Heart left ventricle (tissue), 16 donors: ENCODE measurements around the gene SSU72. TPM values are rescaled to one million over a fixed set of nuclear protein-coding genes. Genes with fewer than 3 reads are reported as not detected.

Experiments
- ATAC-seq, 4 donors: fragments of 200-7000 bp; cut with Tn5 transposase; one replicate each; pipeline ENCODE4 v1.9.1; 2020 to 2022; ENCODE audit warnings: moderate library complexity in 4 of 4, mild to moderate bottlenecking in 3 of 4, moderate number of reproducible peaks in 1 of 4
- DNase-seq, 5 donors: peaks; one replicate each; pipeline ENCODE4 v3.0.0-alpha.2; 2020
- H3K27ac ChIP-seq, 12 donors: fragments of 200-600 bp; sonication (generic) in 4 of 12; one replicate each; pipeline versions ENCODE4 v1.5.0 to v1.8.0; 2016 to 2022; ENCODE audit warnings: mild to moderate bottlenecking in 2 of 12
- H3K27me3 ChIP-seq, 9 donors: fragments of 200-600 bp; sonication (generic) in 2 of 9; one replicate each; pipeline versions ENCODE4 v1.5.1 to v1.8.0; 2016 to 2022; ENCODE audit warnings: mild to moderate bottlenecking in 3 of 9
- H3K36me3 ChIP-seq, 9 donors: fragments of 200-600 bp; sonication (generic) in 2 of 9; one replicate each; pipeline versions ENCODE4 v1.5.0 to v1.8.0; 2018 to 2022; ENCODE audit warnings: mild to moderate bottlenecking in 2 of 9
- H3K4me1 ChIP-seq, 12 donors: fragments of 200-600 bp; sonication (generic) in 4 of 12; one replicate each; pipeline versions ENCODE4 v1.5.0 to v1.8.0; 2016 to 2022; ENCODE audit warnings: mild to moderate bottlenecking in 3 of 12
- H3K4me3 ChIP-seq, 12 donors: fragments of 200-600 bp; sonication (generic) in 4 of 12; one replicate each; pipeline versions ENCODE4 v1.5.0 to v1.8.0; 2017 to 2022; ENCODE audit warnings: mild to moderate bottlenecking in 9 of 12, moderate library complexity in 4 of 12
- H3K9me3 ChIP-seq, 12 donors: fragments of 200-600 bp; sonication (generic) in 4 of 12; one replicate each; pipeline versions ENCODE4 v1.5.0 to v1.8.0; 2016 to 2022; ENCODE audit warnings: mild to moderate bottlenecking in 1 of 12
- CTCF ChIP-seq, 12 donors: fragments of 200-600 bp; sonication (generic) in 4 of 12; IDR thresholded peaks; one replicate each; pipeline versions ENCODE4 v1.5.0 to v1.8.0; 2018 to 2022; ENCODE audit warnings: antibody characterized with exemption in 12 of 12, mild to moderate bottlenecking in 5 of 12
- POLR2A ChIP-seq, 2 donors: fragments of 450-650 bp; IDR thresholded peaks; one replicate each; pipeline ENCODE4 v1.6.1; 2017; ENCODE audit warnings: antibody characterized with exemption in 2 of 2, mild to moderate bottlenecking in 2 of 2, moderate library complexity in 2 of 2
- WGBS, 4 donors: extraction: QIAGEN DNeasy Blood & Tissue Kit in 2 of 4; methylation state at CpG; one replicate each; pipeline versions ENCODE4 v1.1.5 to v1.1.7; 2013 to 2018; 5-methylcytosine and 5-hydroxymethylcytosine counted together
- intact Hi-C, 10 donors: fragments of 100-400 bp; cut with DNase I; formaldehyde crosslinking; loops; one replicate each; pipeline versions ENCODE4 v1.11.1 to v1.14.2; 2022
- polyA plus RNA-seq, 2 donors: library from polyadenylated mRNA; stranded (reverse); fragments of 200-250 nt; gene quantifications; one replicate each; pipeline ENCODE4 v1.2.3, GENCODE V29; 2013
- total RNA-seq, 9 donors: library from RNA; depleted of rRNA in 2 of 9; stranded (reverse); fragments of >200 nt in 2 of 9; fragmentation: NEBNext Ultra II Directional in 3 of 9; extraction: Animal tissue kit (Norgen Biotek cat#: 25700) in 3 of 9; gene quantifications; one replicate each; pipeline versions ENCODE4 v1.1.0 to v1.2.4, GENCODE V29; 2016 to 2023
- donor health status: ischemic (EF 13 %, LVEDD 7.1; RV severe dilation, severe dysfunction).
- donor health status: healthy with polysubstance abuse.
- donor health status: DM: no; HTN: yes; CAD: no.
- donor health status: DM: no; HTN: no; CAD: no.
- donor health status: ischemic (EF 25% LVEDD 6.9; RV normal size, moderate dysfunction).
- donor health status: ischemic (EF 25% LVEDD 5.7; RV mildly dilated, moderate dysfunction).
- donor health status: healthy.
- donor health status: DM: yes; HTN: yes; CAD: no.
- donor health status: ischemic (EF 35%, LVEDD 5.7; RV mildly dilated, moderate dysfunction).
- donor health status: nonischemic (EF 11% LVEDD 7.7; RV severe dilation, severe dysfunction).
- donor health status: DM: yes; HTN: yes; CAD: no.
- donor health status: PGD.
- donor health status: ischemic (EF 29% LVEDD 5.4; RV normal size, mild dysfunction).
- donor health status: nonischemic (EF 23%, LVEDD 6.1; RV moderate dilation, normal function).

SSU72 gene
- total and polyA plus RNA-seq, 11 donors: 76.3 to 160 (median 111) TPM

GRCh38 chr1:1613509-1614082, 38.9 kb upstream of the SSU72 start:
- H3K4me1 ChIP-seq: peaks cover 0 to 39% (median 28%) of the 10 kb centered on the region in 12 donors

GRCh38 chr1:1612104-1612400, 37.4 kb upstream of the SSU72 start:
- H3K36me3 ChIP-seq: peaks cover 0 to 3% (median 0%) of the 10 kb centered on the region in 9 donors
- 82 to 97% (median 93%) methylated on average over 3 of the region's 3 CpGs for WGBS, 4 donors

More at GRCh38 chr1:1613509-1614082, 38.9 kb upstream of the SSU72 start:
- Histone ChIP-seq H3K27me3 (no peaks in the 10 kb centered on the region), H3K36me3 (peaks cover 0 to 17% (median 7%) of the 10 kb centered on the region in 9 donors), H3K9me3 (no peaks in the 10 kb centered on the region), H3K27ac (peak overlapping the region in 6 of 12 donors; percentile 25 to 100 (median 100)), H3K4me3 (peak overlapping the region in 8 of 12 donors; percentile 84 to 100 (median 97))
- ATAC-seq (no peak), DNase-seq (peak in 1 of 5 donors; percentile 9)
- TF ChIP-seq CTCF (IDR thresholded peaks at IDR 0.05) (no peak), POLR2A (IDR thresholded peaks at IDR 0.05) (no peak)
- 55 to 61% (median 59%) methylated on average over 11 of the region's 11 CpGs for WGBS, 4 donors
- intact Hi-C loops: loop anchor here in 5 of 10 donors (2.0 to 10.0 kb wide), 5 partner anchors 17 to 499 kb away; partner anchors contain the start of genes SSU72 (in 3 of the 5), ATAD3A (in 1 of the 5) and C1orf159 (in 1 of the 5)

GRCh38 chr1:1610796-1611195, 36.1 kb upstream of the SSU72 start:
- ATAC-seq (no peak), DNase-seq (no peak)
- 72 to 84% (median 79%) methylated on average over 9 of the region's 9 CpGs for WGBS, 4 donors
- intact Hi-C loops: loop anchor here in 2 of 10 donors (5.0 to 10.0 kb wide), 3 partner anchors 33 to 496 kb away; partner anchors contain the start of genes ATAD3A (in 1 of the 2) and C1orf159 (in 1 of the 2)
- no peak overlapping the region for H3K4me3 ChIP-seq
- no peaks in the 10 kb centered on the region for H3K27me3 ChIP-seq
- H3K36me3 ChIP-seq: no peaks in the 10 kb centered on the region
- H3K27ac ChIP-seq: peak overlapping the region in 5 of 12 donors; percentile 5 to 54 (median 19)
- TF ChIP-seq POLR2A (IDR thresholded peaks at IDR 0.05): no peak
- TF ChIP-seq CTCF (IDR thresholded peaks at IDR 0.05): no peak
- peaks cover 0 to 22% (median 15%) of the 10 kb centered on the region in 12 donors for H3K4me1 ChIP-seq
- no peaks in the 10 kb centered on the region for H3K9me3 ChIP-seq

More at GRCh38 chr1:1612104-1612400, 37.4 kb upstream of the SSU72 start:
- no peak for ATAC-seq
- intact Hi-C loops: loop anchor here in 2 of 10 donors (5.0 to 10.0 kb wide), 3 partner anchors 35 to 497 kb away; partner anchors contain the start of genes ATAD3A (in 1 of the 2) and C1orf159 (in 1 of the 2)
- H3K27me3 ChIP-seq: no peaks in the 10 kb centered on the region
- H3K27ac ChIP-seq: peak overlapping the region in 4 of 12 donors; percentile 4 to 54 (median 29)
- no peak for DNase-seq
- H3K9me3 ChIP-seq: no peaks in the 10 kb centered on the region
- TF ChIP-seq CTCF (IDR thresholded peaks at IDR 0.05) (no peak), POLR2A (IDR thresholded peaks at IDR 0.05) (no peak)
- H3K4me3 ChIP-seq: no peak overlapping the region
- peaks cover 0 to 29% (median 23%) of the 10 kb centered on the region in 12 donors for H3K4me1 ChIP-seq

GRCh38 chr1:1609822-1610485, 35.3 kb upstream of the SSU72 start:
- no peaks in the 10 kb centered on the region for H3K27me3 ChIP-seq
- H3K4me1 ChIP-seq: peaks cover 0 to 22% (median 14%) of the 10 kb centered on the region in 12 donors
- DNase-seq (no peak), ATAC-seq (no peak)
- no peaks in the 10 kb centered on the region for H3K36me3 ChIP-seq
- no peaks in the 10 kb centered on the region for H3K9me3 ChIP-seq
- no peak overlapping the region for H3K4me3 ChIP-seq
- TF ChIP-seq POLR2A (IDR thresholded peaks at IDR 0.05) (no peak), CTCF (IDR thresholded peaks at IDR 0.05) (no peak)
- 69 to 77% (median 74%) methylated on average over 12 of the region's 12 CpGs for WGBS, 4 donors
- H3K27ac ChIP-seq: no peak overlapping the region
- intact Hi-C loops: loop anchor here in 2 of 10 donors (5.0 to 10.0 kb wide), 3 partner anchors 33 to 495 kb away; partner anchors contain the start of genes ATAD3A (in 1 of the 2) and C1orf159 (in 1 of the 2)
